K562 (cell line): ENCODE results near the gene NPAS1. TPM values are rescaled to one million over a fixed set of nuclear protein-coding genes. Genes with fewer than 3 reads are reported as not detected.

Experiments
- ASH1L ChIP-seq: fragments of 450-650 bp; IDR thresholded peaks from 2 replicates; pipeline ENCODE4 v1.6.1; 2018; ENCODE audit warnings: borderline replicate concordance, mild to moderate bottlenecking, low read depth; ENCODE audit not compliant: partially characterized antibody
- ATF1 ChIP-seq, 2 experiments: fragments of 450-650 bp in 1 of 2; IDR thresholded peaks; 2 replicates each; pipeline ENCODE4 v1.6.1; 2016; ENCODE audit warnings: missing compliant biosample characterization in 1 of 2, missing genetic modification characterization in 1 of 2
- BRF1 ChIP-seq: IDR thresholded peaks from 3 replicates; pipeline ENCODE4 v1.6.1; 2011; ENCODE audit warnings: borderline replicate concordance, mild to moderate bottlenecking; ENCODE audit not compliant: insufficient read length; ENCODE audit errors: extremely low read depth
- CHD1 ChIP-seq: fragments of 200-600 bp; sonication (generic); IDR thresholded peaks from one replicate; pipeline ENCODE4 v1.6.1; 2012; ENCODE audit warnings: mild to moderate bottlenecking, moderate library complexity, low read length, inconsistent platforms
- HDAC3 ChIP-seq: fragments of 450-650 bp; IDR thresholded peaks from 2 replicates; pipeline ENCODE4 v1.6.1; 2018; ENCODE audit warnings: borderline replicate concordance, mild to moderate bottlenecking, moderate library complexity; ENCODE audit not compliant: partially characterized antibody
- ID3 ChIP-seq, 2 experiments: fragments of 250-450 bp in 1 of 2; fragments of 450-650 bp in 1 of 2; sonication (Bioruptor Pico) in 1 of 2; IDR thresholded peaks; 2 replicates each; pipeline versions ENCODE4 v1.6.1 to v1.8.0; 2016 to 2021; ENCODE audit warnings: mild to moderate bottlenecking in 2 of 2, moderate library complexity in 2 of 2, missing compliant biosample characterization in 1 of 2, missing genetic modification characterization in 1 of 2
- JUNB ChIP-seq: fragments of 450-650 bp; formaldehyde crosslinking; conservative IDR thresholded peaks from 2 replicates; pipeline ENCODE4 v1.4.0; 2020; ENCODE audit warnings: mild to moderate bottlenecking
- KLF16 ChIP-seq: IDR thresholded peaks from 2 replicates; pipeline ENCODE4 v1.6.1; 2016; ENCODE audit warnings: antibody characterized with exemption
- MAX ChIP-seq: sonication (generic); formaldehyde crosslinking; IDR thresholded peaks from 2 replicates; pipeline ENCODE4 v1.9.0; 2022; ENCODE audit warnings: mild to moderate bottlenecking, missing genetic modification reagents
- NR3C1 ChIP-seq: sonication (generic); formaldehyde crosslinking; IDR thresholded peaks from 2 replicates; pipeline ENCODE4 v1.8.1; 2022; ENCODE audit warnings: missing genetic modification reagents
- RBM22 ChIP-seq: fragments of 200-400 bp; formaldehyde crosslinking; IDR thresholded peaks from 2 replicates; pipeline ENCODE4 v1.6.1; 2018; ENCODE audit warnings: low read length, low read depth; ENCODE audit not compliant: poor library complexity, severe bottlenecking
- RFX1 ChIP-seq: fragments of 450-650 bp; IDR thresholded peaks from 2 replicates; pipeline ENCODE4 v1.6.1; 2016; ENCODE audit warnings: mild to moderate bottlenecking, moderate library complexity
- SIRT6 ChIP-seq: IDR thresholded peaks from one replicate; pipeline ENCODE4 v1.6.1; 2012; ENCODE audit warnings: low read depth, mild to moderate bottlenecking, control low read depth, inconsistent platforms, low read length, moderate library complexity
- SPI1 ChIP-seq: IDR thresholded peaks from 2 replicates; pipeline ENCODE4 v1.6.1; 2011; ENCODE audit warnings: low read depth, low read length, control low read depth, borderline replicate concordance
- SREBF1 ChIP-seq: fragments of 150-350 bp; IDR thresholded peaks from 2 replicates; pipeline ENCODE4 v1.6.1; 2014; ENCODE audit warnings: antibody characterized with exemption, low read depth, low read length, borderline replicate concordance
- ZBTB40 ChIP-seq, 2 experiments: fragments of 450-650 bp in 1 of 2; sonication (generic) in 1 of 2; formaldehyde crosslinking in 1 of 2; IDR thresholded peaks; 2 replicates each; pipeline versions ENCODE4 v1.7.1 to v1.9.0; 2016 to 2022; ENCODE audit warnings: inconsistent platforms in 1 of 2, mild to moderate bottlenecking in 1 of 2, missing genetic modification reagents in 1 of 2
- ZNF124 ChIP-seq: sonication (generic); formaldehyde crosslinking; IDR thresholded peaks from 2 replicates; pipeline ENCODE4 v1.8.1; 2022; ENCODE audit warnings: missing genetic modification reagents
- ZNF668 ChIP-seq: fragments of 250-450 bp; sonication (Bioruptor Pico); IDR thresholded peaks from 2 replicates; pipeline ENCODE4 v1.8.0; 2022; ENCODE audit warnings: mild to moderate bottlenecking, inconsistent platforms
- ZNF76 ChIP-seq: fragments of 250-450 bp; sonication (Bioruptor Pico); IDR thresholded peaks from 2 replicates; pipeline ENCODE4 v1.4.0; 2020; ENCODE audit warnings: mild to moderate bottlenecking, moderate library complexity, borderline replicate concordance
- polyA plus RNA-seq, 8 experiments: library from polyadenylated mRNA; depleted of rRNA in 4 of 8; stranded (reverse) in 5 of 8; unstranded in 3 of 8; fragments of >200 nt; fragmentation: Nextera tagmentation in 2 of 8; fragmentation: Illumina TruSeq in 1 of 8; extraction: Ambion mirVana in 2 of 8; extraction: Trizol in 1 of 8; gene quantifications; 2 replicates each; pipeline versions ENCODE4 v1.2.1 to v1.2.3, GENCODE V29; 2011 to 2014; ENCODE audit warnings: inconsistent platforms in 1 of 8, missing spikeins in 1 of 8
- total RNA-seq, 7 experiments: library from RNA; depleted of rRNA in 6 of 7; stranded (reverse); fragments of >200 nt in 6 of 7; fragmentation: Illumina TruSeq in 2 of 7; extraction: Trizol in 2 of 7; gene quantifications; 2 replicates each; pipeline versions ENCODE4 v1.2.1 to v1.2.3, GENCODE V29; 2011 to 2021; ENCODE audit warnings: low replicate concordance in 1 of 7

The NPAS1 gene
- total and polyA plus RNA-seq, 9 of the 15 experiments (the other 6 are each of a cell fraction or from before 2014, with no cell fraction given) = 0.58 to 5.3 (median 2.0) TPM; not detected in 2

GRCh38 chr19:47013041-47013517, 6.6 kb upstream of the NPAS1 start (continued):
- TF ChIP-seq RBM22 = no peak
- no peak for TF ChIP-seq MAX (CRISPR knock-in tag)
- TF ChIP-seq RFX1 = no peak
- TF ChIP-seq NR3C1 (CRISPR knock-in tag) = no peak
- no peak for TF ChIP-seq ZNF668
- no peak for TF ChIP-seq ZNF76 (CRISPR knock-in tag)
- no peak for TF ChIP-seq SIRT6
- TF ChIP-seq ID3 (CRISPR knock-in tag; IDR thresholded peaks at IDR 0.05) = no peak
- TF ChIP-seq ID3 (tag; IDR thresholded peaks at IDR 0.05) = peak; percentile 63; the same call in 1 of the 2 replicates
- TF ChIP-seq BRF1 = no peak
- no peak for TF ChIP-seq CHD1
- TF ChIP-seq KLF16 = peak; percentile 68; the same call in 1 of the 2 replicates
- no peak for TF ChIP-seq ZBTB40 (IDR thresholded peaks at IDR 0.05)
- TF ChIP-seq ZBTB40 (CRISPR knock-in tag; IDR thresholded peaks at IDR 0.05) = no peak
- TF ChIP-seq ATF1 (CRISPR knock-in tag; IDR thresholded peaks at IDR 0.05) = no peak
- 0 out of 2 replicates have a peak, but pooled peaks have one; percentile 13 for TF ChIP-seq ATF1 (tag; IDR thresholded peaks at IDR 0.05)
- TF ChIP-seq HDAC3 = no peak
- TF ChIP-seq SREBF1 = no peak
- no peak for TF ChIP-seq JUNB (CRISPR knock-in tag)
- no peak for TF ChIP-seq ASH1L
- no peak for TF ChIP-seq ZNF124 (CRISPR knock-in tag)
- TF ChIP-seq SPI1 = no peak
